GM23248 (cell line): Measurements from ENCODE around the gene TNP2. TPM values are rescaled to one million over a fixed set of nuclear protein-coding genes. Genes with fewer than 3 reads are reported as not detected.

Experiments
- DNase-seq: peaks from one replicate; pipeline ENCODE4 v3.0.0-alpha.2; 2015
- H2AFZ ChIP-seq: fragments of 200-600 bp; sonication (generic); 2 replicates; pipeline ENCODE4 v1.6.1; 2016; ENCODE audit warnings: antibody characterized with exemption
- H3F3A ChIP-seq: fragments of 200-600 bp; sonication (generic); 2 replicates; pipeline ENCODE4 v1.6.1; 2016; ENCODE audit warnings: mild to moderate bottlenecking, antibody characterized with exemption, mixed run types; ENCODE audit not compliant: insufficient read depth
- H3K27ac ChIP-seq: fragments of 200-600 bp; sonication (generic); 2 replicates; pipeline ENCODE4 v1.5.1; 2016; ENCODE audit warnings: mild to moderate bottlenecking
- H3K27me3 ChIP-seq: fragments of 200-600 bp; sonication (generic); replicated peaks from 2 replicates; pipeline ENCODE4 v1.6.1; 2016; ENCODE audit warnings: mild to moderate bottlenecking; ENCODE audit not compliant: insufficient read depth
- H3K36me3 ChIP-seq: fragments of 200-600 bp; sonication (generic); 2 replicates; pipeline ENCODE4 v1.6.1; 2016; ENCODE audit warnings: low read depth, mild to moderate bottlenecking
- H3K4me1 ChIP-seq: fragments of 200-600 bp; sonication (generic); 2 replicates; pipeline ENCODE4 v1.6.1; 2016; ENCODE audit warnings: mild to moderate bottlenecking; ENCODE audit not compliant: insufficient read depth
- H3K4me2 ChIP-seq: fragments of 200-600 bp; sonication (generic); one replicate; pipeline ENCODE4 v1.6.1; 2016; ENCODE audit warnings: mild to moderate bottlenecking; ENCODE audit not compliant: unreplicated experiment
- H3K4me3 ChIP-seq: fragments of 200-600 bp; sonication (generic); 2 replicates; pipeline ENCODE4 v1.5.1; 2016; ENCODE audit warnings: mild to moderate bottlenecking
- H3K79me2 ChIP-seq: fragments of 200-600 bp; sonication (generic); 2 replicates; pipeline ENCODE4 v1.6.1; 2016; ENCODE audit warnings: mild to moderate bottlenecking; ENCODE audit not compliant: insufficient read depth
- H3K9ac ChIP-seq: fragments of 200-600 bp; sonication (generic); 2 replicates; pipeline ENCODE4 v1.6.1; 2016; ENCODE audit warnings: mild to moderate bottlenecking
- H3K9me2 ChIP-seq: fragments of 200-600 bp; sonication (generic); 2 replicates; pipeline ENCODE4 v1.6.1; 2016; ENCODE audit warnings: mixed run types, mild to moderate bottlenecking, moderate library complexity; ENCODE audit not compliant: insufficient read depth
- H3K9me3 ChIP-seq: fragments of 200-600 bp; sonication (generic); one replicate; pipeline ENCODE4 v1.6.1; 2017; ENCODE audit warnings: low read depth
- H4K20me1 ChIP-seq: fragments of 200-600 bp; sonication (generic); 2 replicates; pipeline ENCODE4 v1.6.0; 2016; ENCODE audit not compliant: insufficient read depth
- EZH2 ChIP-seq: fragments of 200-600 bp; sonication (generic); IDR thresholded peaks from 2 replicates; pipeline ENCODE4 v1.6.1; 2018; ENCODE audit warnings: antibody characterized with exemption, mild to moderate bottlenecking; ENCODE audit not compliant: insufficient read depth, poor library complexity, severe bottlenecking
- EZH2phosphoT487 ChIP-seq: fragments of 200-600 bp; sonication (generic); IDR thresholded peaks from 2 replicates; pipeline ENCODE4 v1.6.1; 2018; ENCODE audit warnings: antibody characterized with exemption, moderate library complexity, mild to moderate bottlenecking, low read depth; ENCODE audit not compliant: insufficient read depth
- WGBS, 2 experiments: methylation state at CpG; one replicate each; pipeline ENCODE4 v1.1.6; 2015 to 2017; ENCODE audit warnings: low lambda C conversion rate in 2 of 2, low coverage in 1 of 2; ENCODE audit errors: missing lambda C conversion rate in 2 of 2; 5-methylcytosine and 5-hydroxymethylcytosine counted together
- in situ Hi-C: fragments of 300-500 bp; cut with MboI; formaldehyde crosslinking; loops from 2 replicates; pipeline ENCODE4 v1.15.0; 2020
- polyA plus RNA-seq: library from polyadenylated mRNA; unstranded; fragments of >200 nt; fragmentation: Nextera tagmentation; extraction: Ambion mirVana; gene quantifications from 2 replicates; pipeline ENCODE4 v1.2.1, GENCODE V29; 2016
- total RNA-seq: library from RNA; depleted of rRNA; stranded (reverse); fragments of >200 nt; shearing (Covaris generic); gene quantifications from 2 replicates; pipeline ENCODE4 v1.2.3, GENCODE V29; 2014

Gene TNP2
- total and polyA plus RNA-seq, 2 experiments from 2014 or later = not detected

GRCh38 chr16:11232852-11233726, 36.0 kb downstream of the TNP2 start:
- H3K4me3 ChIP-seq = no peak overlapping the region
- H3K9me2 ChIP-seq = no peaks in the 10 kb centered on the region
- H3K27ac ChIP-seq = no peak overlapping the region
- in situ Hi-C loops = no loop called here
- DNase-seq = no peak
- 77 to 78% methylated on average over 24 to 34 of the region's 35 CpGs for WGBS, 2 experiments
- no peaks in the 10 kb centered on the region for H3K36me3 ChIP-seq
- no peaks in the 10 kb centered on the region for H3K27me3 ChIP-seq
- H3K4me2 ChIP-seq = no peak overlapping the region
- H3K79me2 ChIP-seq = no peaks in the 10 kb centered on the region
- no peaks in the 10 kb centered on the region for H3F3A ChIP-seq
- H3K9me3 ChIP-seq = no peaks in the 10 kb centered on the region
- H2AFZ ChIP-seq = no peak overlapping the region
- H3K9ac ChIP-seq = no peak overlapping the region
- peaks cover 3% of the 10 kb centered on the region; the same call in 1 of the 2 replicates for H3K4me1 ChIP-seq
- no peak for TF ChIP-seq EZH2
- no peak for TF ChIP-seq EZH2phosphoT487
- no peaks in the 10 kb centered on the region for H4K20me1 ChIP-seq

- no peak overlapping the region for H3K9ac ChIP-seq
- no peaks in the 10 kb centered on the region for H4K20me1 ChIP-seq
- no peaks in the 10 kb centered on the region for H3K79me2 ChIP-seq
- TF ChIP-seq EZH2phosphoT487 = no peak
- TF ChIP-seq EZH2 = no peak
- H3K4me3 ChIP-seq = no peak overlapping the region
- 92 to 95% methylated on average over 2 to 3 of the region's 3 CpGs for WGBS, 2 experiments
- H3K9me3 ChIP-seq = no peaks in the 10 kb centered on the region
- H3K4me1 ChIP-seq = peaks cover 3% of the 10 kb centered on the region; the same call in 1 of the 2 replicates
- no peak overlapping the region for H3K4me2 ChIP-seq
- in situ Hi-C loops = no loop called here
- H3K9me2 ChIP-seq = no peaks in the 10 kb centered on the region
- no peak for DNase-seq
- no peaks in the 10 kb centered on the region for H3K27me3 ChIP-seq
- H3K27ac ChIP-seq = no peak overlapping the region
- no peak overlapping the region for H2AFZ ChIP-seq
- H3K36me3 ChIP-seq = no peaks in the 10 kb centered on the region
- H3F3A ChIP-seq = no peaks in the 10 kb centered on the region
Measured at GRCh38 chr16:11232302-11232851, 36.7 kb downstream of the TNP2 start.

- TF ChIP-seq EZH2 (no peak), EZH2phosphoT487 (no peak)
- Histone ChIP-seq H4K20me1 (no peaks in the 10 kb centered on the region), H3K4me3 (no peak overlapping the region), H3F3A (no peaks in the 10 kb centered on the region), H3K9ac (no peak overlapping the region), H3K9me3 (no peaks in the 10 kb centered on the region), H2AFZ (no peak overlapping the region), H3K36me3 (no peaks in the 10 kb centered on the region), H3K79me2 (no peaks in the 10 kb centered on the region), H3K27ac (no peak overlapping the region), H3K4me1 (peaks cover 3% of the 10 kb centered on the region; the same call in 1 of the 2 replicates), H3K4me2 (no peak overlapping the region), H3K9me2 (no peaks in the 10 kb centered on the region), H3K27me3 (no peaks in the 10 kb centered on the region)
- no peak for DNase-seq
- 69 to 73% methylated on average over 10 of the region's 10 CpGs for WGBS, 2 experiments
- in situ Hi-C loops = no loop called here
Measured at GRCh38 chr16:11231367-11231970, 37.7 kb downstream of the TNP2 start.

- H3F3A ChIP-seq = no peaks in the 10 kb centered on the region
- H3K9ac ChIP-seq = no peak overlapping the region
- no peaks in the 10 kb centered on the region for H4K20me1 ChIP-seq
- no peak overlapping the region for H3K27ac ChIP-seq
- WGBS, 2 experiments = 70 to 72% methylated on average over 4 of the region's 4 CpGs
- no peaks in the 10 kb centered on the region for H3K9me3 ChIP-seq
- H3K4me2 ChIP-seq = no peak overlapping the region
- in situ Hi-C loops = no loop called here
- TF ChIP-seq EZH2 = no peak
- TF ChIP-seq EZH2phosphoT487 = no peak
- H2AFZ ChIP-seq = no peak overlapping the region
- no peaks in the 10 kb centered on the region for H3K27me3 ChIP-seq
- no peaks in the 10 kb centered on the region for H3K9me2 ChIP-seq
- no peaks in the 10 kb centered on the region for H3K79me2 ChIP-seq
- H3K36me3 ChIP-seq = no peaks in the 10 kb centered on the region
- no peak overlapping the region for H3K4me3 ChIP-seq
- no peak for DNase-seq
- H3K4me1 ChIP-seq = peaks cover 3% of the 10 kb centered on the region; the same call in 1 of the 2 replicates
Measured at GRCh38 chr16:11229906-11230305, 39.2 kb downstream of the TNP2 start.
